ENCODE results near the gene RALA.

DNA sequence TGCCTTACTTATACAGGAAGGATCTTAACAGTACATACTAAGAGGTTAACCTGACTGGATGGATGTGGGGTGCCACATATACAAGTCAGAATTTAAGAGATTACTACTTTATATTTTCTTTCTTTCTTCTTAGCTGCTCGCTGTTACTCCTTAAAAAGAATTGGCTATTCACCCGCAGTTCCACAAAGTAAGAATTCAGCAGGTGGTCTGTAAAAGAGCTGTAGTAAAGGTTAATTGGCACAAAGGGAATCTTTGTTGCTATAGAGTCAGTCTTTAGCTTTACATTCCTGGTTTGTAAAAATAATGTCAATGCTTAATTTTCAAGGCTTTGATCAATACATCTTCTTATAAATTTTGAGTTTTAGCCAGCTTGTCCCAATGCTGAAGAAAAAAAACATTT, 43.2 kb downstream of the RALA start:
- TF ChIP-seq POLR2A (IDR thresholded peaks at IDR 0.05; ENCODE audit: low read length), result no peak
- no peak for TF ChIP-seq GATA1 (IDR thresholded peaks at IDR 0.05; ENCODE audit: low read depth, low read length)
